Endodermal cell (in vitro differentiated cells): ENCODE measurements around the gene SRGAP2C. TPM values are rescaled to one million over a fixed set of nuclear protein-coding genes. Genes with fewer than 3 reads are reported as not detected.
"Not testable (repeated sequence)": the region's sequence is repeated elsewhere in the genome, so short reads cannot be mapped to it uniquely, and the experiment has no call there.

Source experiments
- DNase-seq: peaks from one replicate; pipeline ENCODE4 v3.0.0-alpha.2; 2017
- H3K27ac ChIP-seq: 2 replicates; pipeline ENCODE4 v1.5.1; 2013; ENCODE audit warnings: mild to moderate bottlenecking, low read depth, low read length, moderate library complexity
- H3K27me3 ChIP-seq: 2 replicates; pipeline ENCODE4 v1.6.1; 2013; ENCODE audit warnings: mild to moderate bottlenecking, low read length, moderate library complexity; ENCODE audit not compliant: insufficient read depth, control insufficient read depth, poor library complexity, severe bottlenecking
- H3K36me3 ChIP-seq: 2 replicates; pipeline ENCODE4 v1.7.0; 2013; ENCODE audit warnings: mild to moderate bottlenecking, low read length, moderate library complexity; ENCODE audit not compliant: control insufficient read depth, insufficient read depth
- H3K4me1 ChIP-seq: one replicate; pipeline ENCODE4 v1.7.0; 2013; ENCODE audit warnings: low read length; ENCODE audit not compliant: control insufficient read depth, insufficient read depth
- H3K4me3 ChIP-seq: 2 replicates; pipeline ENCODE4 v1.5.1; 2013; ENCODE audit warnings: mild to moderate bottlenecking, low read length, moderate library complexity
- H3K9ac ChIP-seq: 2 replicates; pipeline ENCODE4 v1.6.1; 2013; ENCODE audit warnings: mild to moderate bottlenecking, low read length, moderate library complexity; ENCODE audit not compliant: poor library complexity, severe bottlenecking; ENCODE audit errors: extremely low read depth
- H3K9me3 ChIP-seq: 2 replicates; pipeline ENCODE4 v1.6.1; 2013; ENCODE audit warnings: mild to moderate bottlenecking, low read length, moderate library complexity; ENCODE audit not compliant: control insufficient read depth
- H3K27ac Mint-ChIP-seq: 2 replicates; pipeline ENCODE4 v1.8.0; 2020; ENCODE audit warnings: mixed read lengths
- H3K27me3 Mint-ChIP-seq: 2 replicates; pipeline ENCODE4 v1.8.0; 2021; ENCODE audit warnings: mild to moderate bottlenecking, mixed read lengths; ENCODE audit not compliant: insufficient read depth
- H3K36me3 Mint-ChIP-seq: 2 replicates; pipeline ENCODE4 v1.8.0; 2020; ENCODE audit warnings: low read depth, mixed read lengths
- H3K4me1 Mint-ChIP-seq: 2 replicates; pipeline ENCODE4 v1.8.0; 2020; ENCODE audit warnings: mixed read lengths
- H3K4me3 Mint-ChIP-seq: 2 replicates; pipeline ENCODE4 v1.8.0; 2020; ENCODE audit warnings: mild to moderate bottlenecking, moderate library complexity, mixed read lengths
- H3K9me3 Mint-ChIP-seq: 2 replicates; pipeline ENCODE4 v1.8.0; 2020; ENCODE audit warnings: mild to moderate bottlenecking, mixed read lengths
- WGBS, 2 experiments: methylation state at CpG; one replicate each; pipeline versions ENCODE4 v1.1.5 to v1.1.7; 2013; ENCODE audit warnings: missing lambda C conversion rate in 2 of 2, mixed read lengths in 1 of 2; ENCODE audit not compliant: insufficient coverage in 1 of 2, insufficient read length in 1 of 2; 5-methylcytosine and 5-hydroxymethylcytosine counted together
- total RNA-seq, 2 donors: library from RNA; stranded (reverse); fragmentation: NEBNext Ultra II Directional in 1 of 2; extraction: Animal tissue kit (Norgen Biotek cat#: 25700) in 1 of 2; gene quantifications; 2 replicates in 1 of 2; 3 replicates in 1 of 2; pipeline ENCODE4 v1.2.1, GENCODE V29; 2021

The SRGAP2C gene
- total RNA-seq, 2 donors from 2014 or later: 42.4 to 56.0 TPM

GRCh38 chr1:121200985-121201981 lies 16.5 kb downstream of the SRGAP2C start:
- not testable (repeated sequence) for H3K9me3 Mint-ChIP-seq, H3K4me3 ChIP-seq

GRCh38 chr1:121202986-121203385 lies 18.2 kb downstream of the SRGAP2C start:
- not testable (repeated sequence) for H3K9me3 Mint-ChIP-seq

More at GRCh38 chr1:121200985-121201981, 16.5 kb downstream of the SRGAP2C start:
- H3K9me3 ChIP-seq, H3K4me3 Mint-ChIP-seq, H3K27me3 Mint-ChIP-seq, H3K9ac ChIP-seq, H3K36me3 Mint-ChIP-seq, H3K27ac Mint-ChIP-seq, H3K36me3 ChIP-seq, H3K27me3 ChIP-seq, H3K4me1 ChIP-seq, H3K4me1 Mint-ChIP-seq, DNase-seq, H3K27ac ChIP-seq: not testable (repeated sequence)
- 93% methylated on average over 8 of the region's 13 CpGs; no CpG with 5 or more reads in 1 of the 2 experiments for WGBS, 2 experiments

DNA sequence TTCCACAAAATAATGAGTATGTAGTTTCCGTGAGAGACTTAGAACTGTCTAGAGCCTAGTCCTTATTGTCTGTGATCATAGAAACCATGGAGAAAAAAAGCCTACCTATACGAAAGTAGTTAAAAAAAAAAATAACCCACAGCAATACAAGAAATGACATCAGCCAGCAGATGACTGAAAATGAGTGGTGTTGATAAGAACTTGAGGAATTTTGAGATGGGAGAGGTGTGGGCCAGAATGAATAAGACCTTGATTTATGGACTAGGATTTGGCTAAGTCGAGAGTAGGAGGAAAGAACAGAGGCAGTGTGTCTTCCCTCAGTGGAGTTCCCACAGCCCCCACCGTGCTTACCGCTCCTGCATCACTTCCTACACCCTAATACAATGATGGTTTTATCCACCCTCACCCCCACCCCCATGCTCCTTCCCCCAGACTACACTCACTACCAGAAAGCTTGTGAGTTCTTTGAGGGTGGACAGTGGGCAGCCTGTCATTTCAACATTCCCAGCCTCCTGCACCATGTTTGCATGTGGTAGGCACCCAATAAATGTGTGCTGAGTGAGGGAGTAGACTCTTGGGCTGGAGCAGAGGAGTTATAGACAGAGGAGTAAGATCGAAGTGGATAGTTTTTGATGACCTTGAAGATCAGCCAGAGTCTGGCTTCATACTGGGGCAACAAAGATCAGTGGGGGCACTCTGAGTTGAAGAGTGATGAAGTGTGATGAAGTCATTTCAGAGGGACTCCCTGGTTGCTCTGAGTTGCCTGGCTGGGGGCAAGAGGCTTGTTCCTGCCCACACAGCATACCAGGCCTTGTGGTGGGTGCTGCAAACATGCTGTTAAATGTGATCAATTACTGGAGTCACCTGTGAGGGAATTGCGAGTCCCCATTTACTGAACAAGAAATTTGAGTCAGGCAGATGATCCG lies 21.3 kb downstream of the SRGAP2C start:
- H3K4me3 Mint-ChIP-seq, H3K4me1 Mint-ChIP-seq, DNase-seq, H3K4me1 ChIP-seq, H3K27ac Mint-ChIP-seq, H3K27me3 ChIP-seq, H3K27me3 Mint-ChIP-seq, H3K9me3 ChIP-seq, H3K4me3 ChIP-seq, H3K9ac ChIP-seq, H3K36me3 Mint-ChIP-seq, H3K27ac ChIP-seq, H3K36me3 ChIP-seq, H3K9me3 Mint-ChIP-seq: not testable (repeated sequence)
- 91% methylated on average over 1 of the region's 8 CpGs; no CpG with 5 or more reads in 1 of the 2 experiments for WGBS, 2 experiments

More at GRCh38 chr1:121202986-121203385, 18.2 kb downstream of the SRGAP2C start:
- WGBS, 2 experiments: 79% methylated on average over 3 of the region's 3 CpGs; no CpG with 5 or more reads in 1 of the 2 experiments
- H3K4me1 Mint-ChIP-seq, H3K27me3 Mint-ChIP-seq, H3K4me1 ChIP-seq, H3K4me3 ChIP-seq, H3K27ac ChIP-seq, H3K9me3 ChIP-seq, H3K27ac Mint-ChIP-seq, H3K36me3 Mint-ChIP-seq, DNase-seq, H3K27me3 ChIP-seq, H3K9ac ChIP-seq, H3K36me3 ChIP-seq, H3K4me3 Mint-ChIP-seq: not testable (repeated sequence)

- H3K27me3 Mint-ChIP-seq, H3K9ac ChIP-seq, H3K36me3 ChIP-seq, H3K27me3 ChIP-seq, DNase-seq, H3K9me3 ChIP-seq, H3K4me3 Mint-ChIP-seq, H3K27ac Mint-ChIP-seq, H3K27ac ChIP-seq, H3K4me1 ChIP-seq, H3K36me3 Mint-ChIP-seq, H3K4me3 ChIP-seq, H3K4me1 Mint-ChIP-seq, H3K9me3 Mint-ChIP-seq: not testable (repeated sequence)
- 92% methylated on average over 1 of the region's 2 CpGs; no CpG with 5 or more reads in 1 of the 2 experiments for WGBS, 2 experiments
These were observed 22.6 kb downstream of the SRGAP2C start for GRCh38 chr1:121207328-121207727.

GRCh38 chr1:121208375-121208774 lies 23.6 kb downstream of the SRGAP2C start:
- not testable (repeated sequence) for H3K4me3 ChIP-seq, H3K4me1 Mint-ChIP-seq, H3K9me3 ChIP-seq, H3K4me1 ChIP-seq, DNase-seq, H3K36me3 Mint-ChIP-seq, H3K27ac ChIP-seq, H3K27me3 ChIP-seq, H3K4me3 Mint-ChIP-seq, H3K9me3 Mint-ChIP-seq, H3K27me3 Mint-ChIP-seq, H3K27ac Mint-ChIP-seq, H3K9ac ChIP-seq, H3K36me3 ChIP-seq
- WGBS, 2 experiments: 95% methylated on average over 3 of the region's 6 CpGs; no CpG with 5 or more reads in 1 of the 2 experiments

GRCh38 chr1:121210778-121211177 lies 26.0 kb downstream of the SRGAP2C start:
- H3K9ac ChIP-seq, H3K4me1 Mint-ChIP-seq, DNase-seq, H3K9me3 ChIP-seq, H3K27ac Mint-ChIP-seq, H3K4me3 ChIP-seq, H3K4me3 Mint-ChIP-seq, H3K36me3 Mint-ChIP-seq, H3K9me3 Mint-ChIP-seq, H3K4me1 ChIP-seq, H3K36me3 ChIP-seq, H3K27me3 ChIP-seq, H3K27me3 Mint-ChIP-seq, H3K27ac ChIP-seq: not testable (repeated sequence)
- no CpG with 5 or more reads among the region's 2 CpGs for WGBS, 2 experiments
